ENCODE data around the gene MRPL30.
"Not testable (repeated sequence)": the region's sequence is repeated elsewhere in the genome, so short reads cannot be mapped to it uniquely, and the experiment has no call there.

Gene MRPL30

DNA sequence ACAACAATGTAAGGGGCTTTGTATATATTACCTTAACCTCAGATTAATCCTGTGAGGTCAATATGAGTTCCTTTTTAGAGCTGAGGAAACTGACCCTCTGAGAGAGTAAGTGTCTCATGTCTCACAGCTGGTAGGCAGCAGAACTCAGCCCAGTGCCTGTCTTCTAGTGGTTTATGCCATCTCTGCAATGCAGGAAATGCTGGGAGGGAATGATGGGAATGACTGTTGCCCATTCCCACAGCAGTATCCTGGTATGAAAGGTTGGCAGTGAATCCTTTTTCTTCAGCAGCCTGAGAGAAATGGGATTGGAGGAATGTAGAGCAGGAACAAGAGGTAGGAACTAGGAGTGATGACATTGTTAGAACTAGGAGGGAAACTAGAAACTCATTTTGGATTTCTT, 6.0 kb downstream of the MRPL30 start:
- DNase-seq, result no peak

DNA sequence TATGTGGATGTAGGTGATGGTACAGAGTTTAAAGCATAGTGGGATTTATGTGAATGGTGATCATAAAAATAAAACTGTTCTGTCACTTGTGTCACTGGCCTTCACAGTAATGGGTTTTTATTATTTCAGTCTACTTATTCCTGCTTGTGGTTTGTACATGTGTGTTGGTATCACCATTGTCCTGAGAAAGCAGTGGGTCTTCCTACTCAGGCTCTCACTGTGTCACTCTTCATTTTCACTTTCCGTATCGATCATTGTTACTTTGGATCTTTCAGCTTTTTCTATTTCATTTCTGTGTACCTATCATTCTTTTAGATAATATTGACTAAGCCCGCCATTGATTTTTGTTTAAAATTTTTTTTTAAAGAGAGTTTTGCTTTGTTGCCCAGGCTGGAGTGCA, 7.4 kb downstream of the MRPL30 start:
- no peak for DNase-seq

DNA sequence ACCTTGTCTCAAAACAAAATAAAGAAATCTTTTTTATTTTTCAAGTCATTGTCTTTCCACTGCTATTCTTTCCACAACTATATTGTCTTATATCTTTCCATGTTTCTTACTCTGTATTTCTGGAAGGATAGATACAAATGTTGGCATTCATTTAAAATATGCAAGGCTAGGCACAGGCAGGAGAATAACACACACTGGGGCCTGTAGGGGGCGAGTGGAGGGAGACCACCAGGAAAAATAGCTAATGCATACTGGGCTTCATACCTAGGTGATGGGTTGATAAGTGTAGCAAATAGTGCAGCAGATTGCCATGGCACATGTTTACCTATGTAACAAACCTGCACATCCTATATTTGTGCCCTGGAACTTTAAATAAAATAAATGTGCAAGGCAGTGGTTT, 9.6 kb downstream of the MRPL30 start:
- DNase-seq, result no peak

DNA sequence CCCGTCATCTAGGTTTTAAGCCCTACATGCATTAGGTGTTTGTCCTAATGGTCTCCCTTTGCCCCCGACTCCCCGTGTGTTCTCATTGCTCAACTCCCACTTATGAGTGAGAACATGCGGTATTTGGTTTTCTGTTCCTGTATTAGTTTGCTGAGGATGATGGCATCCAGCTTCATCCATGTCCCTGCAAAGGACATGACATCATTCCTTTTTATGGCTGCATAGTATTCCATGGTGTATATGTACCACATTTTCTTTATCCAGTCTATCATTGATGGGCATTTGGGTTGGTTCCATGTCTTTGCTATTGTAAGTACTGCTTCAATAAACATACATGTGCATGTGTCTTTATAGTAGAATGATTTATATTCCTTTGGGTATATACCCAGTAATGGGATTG, 11.4 kb downstream of the MRPL30 start:
- not testable (repeated sequence) for DNase-seq

DNA sequence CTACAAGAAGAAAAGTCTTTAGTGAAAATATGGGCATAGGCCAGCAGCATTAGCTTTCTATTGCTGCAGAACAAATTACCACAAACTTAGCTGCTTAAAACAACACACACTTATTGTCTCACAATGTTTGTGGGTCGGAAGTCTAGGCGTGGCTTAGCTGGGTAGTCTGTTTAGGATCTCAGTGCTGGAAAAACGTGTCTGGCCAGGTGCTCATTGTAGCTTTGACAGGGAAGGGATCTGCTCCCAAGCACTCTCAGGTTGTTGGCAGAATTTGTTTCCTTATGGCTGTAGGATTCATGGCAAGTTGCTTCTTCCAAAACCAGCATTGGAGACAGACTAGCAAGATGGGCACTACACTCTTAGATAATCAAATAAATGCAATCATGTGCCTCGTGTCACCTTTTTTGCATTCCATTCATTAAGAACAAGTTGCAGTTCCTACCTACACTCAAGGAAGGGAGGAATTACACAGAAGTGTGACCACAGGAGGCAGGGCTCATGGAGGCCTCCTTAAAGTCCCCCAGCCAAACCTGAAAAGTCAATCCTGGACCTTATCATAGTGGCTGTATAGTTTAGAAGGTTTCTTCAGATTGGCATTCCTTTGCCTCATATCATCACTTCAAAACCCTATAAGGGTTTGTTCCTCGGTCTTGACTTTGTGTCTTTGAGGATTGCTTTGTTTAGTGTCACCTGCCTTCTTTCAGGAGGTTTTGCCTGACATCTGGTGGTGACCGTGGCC, 17.3 kb downstream of the MRPL30 start:
- no peak for DNase-seq

DNA sequence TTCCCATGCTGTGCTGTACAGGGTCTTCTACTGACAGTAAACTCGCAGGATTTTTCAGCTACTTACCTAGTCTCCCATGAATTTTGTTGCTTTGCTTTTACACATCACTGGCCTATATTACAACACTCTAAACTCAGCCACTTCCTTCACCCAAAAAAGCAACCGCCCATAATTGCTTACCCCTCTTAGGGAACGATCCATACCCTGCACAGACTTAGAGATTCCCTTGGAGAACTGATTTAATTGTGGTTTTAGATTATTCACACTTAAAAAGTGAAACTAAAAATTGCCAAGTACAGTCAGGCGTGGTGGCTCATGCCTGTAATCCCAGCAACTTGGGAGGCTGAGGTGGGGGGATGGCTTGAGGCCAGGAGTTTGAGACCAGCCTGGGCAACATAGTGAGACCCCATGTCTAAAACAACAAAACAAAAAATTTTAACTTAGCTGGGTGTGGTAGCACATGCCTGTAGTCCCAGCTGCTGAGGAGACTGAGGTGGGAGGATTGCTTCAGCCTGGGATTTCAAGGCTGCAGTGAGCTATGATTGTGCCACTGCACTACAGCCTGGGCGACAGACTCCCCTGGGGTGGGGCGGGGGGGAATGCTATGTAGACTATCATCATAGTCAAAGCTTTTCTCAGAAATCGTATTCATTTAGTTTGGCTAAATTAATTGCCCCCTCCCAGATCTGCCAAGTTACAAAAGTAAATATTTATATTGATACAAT, 19.3 kb downstream of the MRPL30 start:
- no peak for DNase-seq

DNA sequence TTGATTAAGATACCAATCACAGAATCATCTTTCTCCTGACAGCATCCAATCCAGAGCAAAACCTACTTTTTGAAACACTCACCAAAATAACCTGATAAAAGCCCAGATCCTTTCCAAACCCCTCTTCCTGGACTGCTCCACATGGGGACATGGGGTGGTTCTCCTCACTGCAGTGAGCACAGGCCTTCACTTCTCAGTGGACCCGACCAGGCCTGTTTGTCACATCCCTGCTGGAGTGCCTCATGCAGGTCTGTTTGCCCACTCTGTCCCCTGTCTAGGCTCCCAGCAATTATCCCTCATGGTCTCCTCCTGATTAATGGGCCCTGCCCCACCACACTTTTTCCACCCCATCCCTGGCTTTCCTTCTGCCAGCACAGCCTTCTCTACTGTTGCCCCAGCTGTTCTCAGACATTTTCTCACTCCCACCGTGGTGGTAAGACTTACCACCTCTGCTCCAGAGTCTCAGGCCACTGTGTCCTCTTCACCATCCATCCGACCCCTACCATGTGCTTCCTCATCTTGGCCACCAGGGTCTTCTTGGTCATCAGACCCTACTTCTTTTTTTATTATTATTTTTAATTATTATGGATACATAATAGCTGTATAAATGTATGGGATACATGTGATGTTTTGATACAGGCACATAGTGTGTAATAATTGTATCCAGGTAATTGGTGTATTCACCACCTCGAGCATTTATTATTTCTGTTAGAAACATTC, 21.1 kb downstream of the MRPL30 start:
- no peak for DNase-seq

DNA sequence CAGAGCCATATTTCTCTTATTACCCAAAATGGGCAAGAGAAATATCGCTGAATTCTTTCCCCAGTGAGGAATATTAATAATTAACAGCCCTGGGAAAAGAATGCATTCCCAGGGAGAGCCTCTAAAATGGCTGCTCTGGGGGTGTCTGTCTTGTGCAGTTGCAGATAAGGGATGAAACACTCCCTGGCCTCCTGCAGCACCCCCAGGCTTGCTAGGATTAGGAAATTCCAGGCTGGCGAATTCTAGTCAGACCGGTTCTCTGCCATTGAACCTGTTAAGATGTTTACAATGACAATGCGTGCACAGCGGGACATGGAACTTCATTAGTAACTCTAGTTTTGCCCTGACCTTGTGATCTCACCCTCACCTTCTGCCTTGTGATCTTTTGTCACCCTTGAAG, 24.5 kb downstream of the MRPL30 start:
- no peak for DNase-seq

DNA sequence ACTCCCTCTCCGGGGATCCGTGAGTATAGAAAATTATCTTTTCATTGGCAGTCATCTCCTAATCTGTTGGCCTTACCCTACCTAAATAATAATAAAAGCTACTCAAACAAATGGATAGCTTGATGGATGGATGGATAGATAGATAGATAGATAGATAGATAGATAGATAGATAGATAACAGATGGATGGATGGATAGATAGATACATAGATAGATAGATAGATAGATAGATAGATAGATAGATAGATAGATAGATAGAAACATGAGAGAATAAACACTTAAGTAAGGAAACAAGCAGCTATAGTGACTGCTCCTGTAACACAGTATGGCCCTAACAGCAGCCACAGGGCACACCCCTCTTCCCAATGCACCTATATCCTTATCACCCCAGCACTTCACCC, 35.1 kb downstream of the MRPL30 start:
- no peak for DNase-seq

DNA sequence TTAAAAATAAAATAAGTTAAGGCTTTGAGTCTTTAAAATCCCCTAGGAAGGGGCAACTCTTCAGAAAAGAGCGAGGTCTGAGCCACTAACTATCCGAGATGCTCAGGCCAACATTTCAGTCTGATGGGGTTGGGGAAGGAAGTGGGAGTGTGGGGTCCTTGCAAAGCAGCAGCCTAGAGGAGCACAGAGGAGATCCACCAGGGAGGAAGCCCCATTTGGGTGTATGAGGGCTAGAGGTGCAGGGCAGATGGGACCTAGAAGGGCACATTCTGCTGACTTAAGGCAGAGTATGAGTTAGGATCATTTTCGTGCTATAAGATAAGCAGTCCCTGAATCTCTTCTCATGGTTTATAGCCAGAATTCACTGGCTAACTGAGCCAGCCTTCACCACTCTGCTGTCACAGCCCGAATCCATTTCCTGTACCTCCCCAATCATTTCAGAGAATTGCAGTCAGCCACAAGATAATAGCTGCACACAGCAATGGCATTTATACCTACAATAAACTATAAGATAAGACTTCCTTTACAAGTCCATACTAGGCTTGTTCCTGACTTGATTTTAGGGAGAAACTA, 37.0 kb downstream of the MRPL30 start:
- DNase-seq, result no peak

DNA sequence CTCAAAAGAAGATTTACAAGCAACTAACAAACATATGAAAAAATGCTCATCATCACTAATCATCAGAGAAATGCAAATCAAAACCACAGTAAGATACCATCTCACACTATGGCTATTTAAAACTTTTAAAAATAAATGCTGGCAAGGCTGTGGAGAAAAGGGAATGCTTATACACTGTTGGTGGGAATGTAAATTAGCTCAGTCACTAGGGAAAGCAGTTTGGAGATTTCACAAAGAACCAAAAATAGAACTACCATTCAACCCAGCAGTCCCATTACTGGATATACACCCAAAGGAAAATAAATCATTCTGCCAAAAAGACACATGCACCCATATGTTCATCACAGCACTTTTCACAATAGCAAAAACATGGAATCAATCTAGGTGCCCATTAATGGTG, 52.2 kb downstream of the MRPL30 start:
- not testable (repeated sequence) for DNase-seq

DNA sequence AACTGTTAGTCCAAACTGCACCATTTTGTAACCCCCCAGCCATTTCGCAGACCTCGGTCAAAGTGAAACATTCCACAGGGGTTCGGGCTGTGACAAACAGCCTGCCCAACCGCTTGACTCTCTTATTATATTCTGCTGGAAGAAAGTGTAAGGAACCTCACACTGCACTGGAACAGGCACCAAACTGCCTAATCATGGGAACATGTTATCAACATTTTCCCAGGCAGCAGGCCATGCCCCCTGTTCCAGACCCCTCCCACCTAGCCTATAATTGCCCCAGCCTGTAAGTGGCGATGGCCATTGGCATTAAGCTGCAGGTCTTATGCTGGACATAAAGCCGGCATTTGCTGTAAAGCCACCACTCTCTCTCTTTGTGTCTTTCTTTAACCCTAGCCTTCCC, 57.6 kb downstream of the MRPL30 start:
- no peak for DNase-seq

DNA sequence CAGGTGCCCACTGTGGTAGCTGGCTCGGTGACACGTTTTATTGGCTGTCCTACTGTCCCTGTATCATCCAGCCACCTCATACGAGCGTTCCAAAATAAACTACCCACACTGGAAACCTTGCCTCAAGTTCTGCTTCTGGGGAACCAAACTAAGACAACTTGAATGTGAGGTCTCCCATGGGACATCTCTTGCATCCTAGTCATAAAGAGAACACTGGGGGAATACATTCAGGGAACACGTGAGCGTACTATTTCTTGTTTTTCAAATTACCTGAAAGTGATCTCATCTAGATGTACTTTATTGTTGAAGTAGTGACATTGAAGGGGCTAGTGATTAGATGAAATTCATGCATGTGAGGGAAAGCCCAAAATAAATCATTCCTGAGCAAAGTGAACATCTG, 59.4 kb downstream of the MRPL30 start:
- DNase-seq, result no peak

DNA sequence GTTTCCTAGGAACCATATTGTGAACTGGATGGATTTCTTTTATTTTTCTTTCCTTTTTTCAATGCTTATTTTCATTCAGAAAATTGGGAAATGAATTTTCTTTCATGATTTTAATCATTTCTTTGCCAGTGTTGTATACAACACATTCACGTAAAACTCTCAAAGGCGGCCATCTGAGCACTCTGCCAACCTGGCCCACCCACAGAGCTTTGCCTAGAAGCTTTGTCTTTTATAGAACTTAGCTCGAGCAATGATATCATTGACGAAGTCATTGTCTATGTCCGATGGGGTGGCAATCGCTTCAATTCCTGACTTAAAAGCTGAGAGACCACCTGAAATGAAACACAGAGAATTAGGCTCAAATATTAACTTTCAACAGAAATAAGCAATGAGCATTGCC, 61.2 kb downstream of the MRPL30 start:
- no peak for DNase-seq

Data from NCI-H2081 (cell line).